SJSA1 (cell line): ENCODE data around the gene DENND1C. TPM values are rescaled to one million over a fixed set of nuclear protein-coding genes. Genes with fewer than 3 reads are reported as not detected.
"Not testable (repeated sequence)": the region's sequence is repeated elsewhere in the genome, so short reads cannot be mapped to it uniquely, and the experiment has no call there.

ENCODE experiments used
- DNase-seq, 2 experiments: peaks; one replicate each; pipeline ENCODE4 v3.0.0-alpha.2; 2015 to 2020; ENCODE audit warnings: low spot score in 2 of 2, low read depth in 1 of 2
- H3K27ac ChIP-seq: fragments of 250-450 bp; sonication (Bioruptor Pico); 2 replicates; pipeline ENCODE4 v1.5.1; 2020; ENCODE audit warnings: mild to moderate bottlenecking, moderate library complexity
- H3K27me3 ChIP-seq: fragments of 250-450 bp; sonication (Bioruptor Pico); replicated peaks from 2 replicates; pipeline ENCODE4 v1.5.1; 2020; ENCODE audit warnings: mild to moderate bottlenecking, moderate library complexity
- H3K36me3 ChIP-seq: fragments of 250-450 bp; sonication (Bioruptor Pico); 2 replicates; pipeline ENCODE4 v1.5.1; 2020; ENCODE audit warnings: mild to moderate bottlenecking
- H3K4me1 ChIP-seq: fragments of 250-450 bp; sonication (Bioruptor Pico); replicated peaks from 2 replicates; pipeline ENCODE4 v1.6.1; 2021; ENCODE audit warnings: mild to moderate bottlenecking
- H3K4me3 ChIP-seq: fragments of 250-450 bp; sonication (Bioruptor Pico); 2 replicates; pipeline ENCODE4 v1.5.1; 2020; ENCODE audit warnings: mild to moderate bottlenecking
- H3K9me3 ChIP-seq: fragments of 250-450 bp; sonication (Bioruptor Pico); replicated peaks from 2 replicates; pipeline ENCODE4 v1.5.1; 2020; ENCODE audit warnings: mild to moderate bottlenecking
- total RNA-seq: library from RNA; depleted of rRNA; stranded (reverse); fragments of >200 nt; shearing (Covaris generic); gene quantifications from 2 replicates; pipeline ENCODE4 v1.2.3, GENCODE V29; 2014

The DENND1C gene
- total RNA-seq, 1 experiment from 2014 or later, result not detected

GRCh38 chr19:6446452-6446851, 35.1 kb downstream of the DENND1C start:
- no peak overlapping the region for H3K4me3 ChIP-seq
- H3K36me3 ChIP-seq, result no peaks in the 10 kb centered on the region
- H3K4me1 ChIP-seq, result no peaks in the 10 kb centered on the region
- H3K27me3 ChIP-seq, result no peaks in the 10 kb centered on the region
- H3K9me3 ChIP-seq, result no peaks in the 10 kb centered on the region
- no peak for DNase-seq
- H3K27ac ChIP-seq, result no peak overlapping the region

- H3K9me3 ChIP-seq, result no peaks in the 10 kb centered on the region
- H3K36me3 ChIP-seq, result no peaks in the 10 kb centered on the region
- H3K4me1 ChIP-seq, result no peaks in the 10 kb centered on the region
- no peak overlapping the region for H3K27ac ChIP-seq
- no peaks in the 10 kb centered on the region for H3K27me3 ChIP-seq
- no peak overlapping the region for H3K4me3 ChIP-seq
- DNase-seq, result no peak
Observed at GRCh38 chr19:6443986-6444385, 37.6 kb downstream of the DENND1C start.

GRCh38 chr19:6442087-6442688, 39.4 kb downstream of the DENND1C start:
- H3K9me3 ChIP-seq, result no peaks in the 10 kb centered on the region
- no peaks in the 10 kb centered on the region for H3K27me3 ChIP-seq
- no peaks in the 10 kb centered on the region for H3K36me3 ChIP-seq
- no peak overlapping the region for H3K27ac ChIP-seq
- no peak overlapping the region for H3K4me3 ChIP-seq
- no peaks in the 10 kb centered on the region for H3K4me1 ChIP-seq
- no peak for DNase-seq

- Histone ChIP-seq H3K4me1 (no peaks in the 10 kb centered on the region), H3K27ac (no peak overlapping the region), H3K27me3 (no peaks in the 10 kb centered on the region), H3K9me3 (no peaks in the 10 kb centered on the region), H3K36me3 (no peaks in the 10 kb centered on the region), H3K4me3 (no peak overlapping the region)
- DNase-seq, result no peak
Observed at GRCh38 chr19:6440905-6441304, 40.7 kb downstream of the DENND1C start.

- no peaks in the 10 kb centered on the region for H3K9me3 ChIP-seq
- no peaks in the 10 kb centered on the region for H3K36me3 ChIP-seq
- H3K4me3 ChIP-seq, result no peak overlapping the region
- H3K27me3 ChIP-seq, result no peaks in the 10 kb centered on the region
- no peak overlapping the region for H3K27ac ChIP-seq
- DNase-seq, result no peak
- no peaks in the 10 kb centered on the region for H3K4me1 ChIP-seq
Observed at GRCh38 chr19:6439743-6440142, 41.8 kb downstream of the DENND1C start.

GRCh38 chr19:6433663-6434062, 47.9 kb downstream of the DENND1C start, which contains the start of gene SLC25A41:
TSS of gene SLC25A41 (minus strand) at chr19:6433763. CDS start at chr19:6433693, 70 bp downstream.
- Histone ChIP-seq H3K4me1 (no peaks in the 10 kb centered on the region), H3K27ac (no peak within 1 kb of the TSS), H3K9me3 (no peaks in the 10 kb centered on the region), H3K27me3 (peaks cover 7% of the 10 kb centered on the region), H3K4me3 (no peak within 1 kb of the TSS), H3K36me3 (no peaks in the 10 kb centered on the region)
- DNase-seq, result no peak

- no peak overlapping the region for H3K27ac ChIP-seq
- H3K4me3 ChIP-seq, result no peak overlapping the region
- peaks cover 7% of the 10 kb centered on the region for H3K27me3 ChIP-seq
- no peaks in the 10 kb centered on the region for H3K36me3 ChIP-seq
- no peak for DNase-seq
- no peaks in the 10 kb centered on the region for H3K4me1 ChIP-seq
- H3K9me3 ChIP-seq, result no peaks in the 10 kb centered on the region
Observed at GRCh38 chr19:6433165-6433564, 48.4 kb downstream of the DENND1C start.

- no peak for DNase-seq
Observed at GRCh38 chr19:6431891-6432290, 49.7 kb downstream of the DENND1C start.

GRCh38 chr19:6429419-6430221, 52.0 kb downstream of the DENND1C start:
- Histone ChIP-seq H3K36me3 (no peaks in the 10 kb centered on the region), H3K27me3 (peaks cover 7% of the 10 kb centered on the region), H3K9me3 (no peaks in the 10 kb centered on the region), H3K4me1 (peaks cover 5% of the 10 kb centered on the region), H3K4me3 (no peak overlapping the region), H3K27ac (no peak overlapping the region)
- no peak for DNase-seq

More at GRCh38 chr19:6431891-6432290, 49.7 kb downstream of the DENND1C start:
- Histone ChIP-seq H3K27me3 (peaks cover 7% of the 10 kb centered on the region), H3K4me1 (no peaks in the 10 kb centered on the region), H3K36me3 (no peaks in the 10 kb centered on the region), H3K27ac (no peak overlapping the region), H3K4me3 (no peak overlapping the region), H3K9me3 (no peaks in the 10 kb centered on the region)

GRCh38 chr19:6428692-6429418, 52.7 kb downstream of the DENND1C start:
- H3K4me1 ChIP-seq, H3K27me3 ChIP-seq, H3K4me3 ChIP-seq, H3K27ac ChIP-seq, H3K36me3 ChIP-seq, H3K9me3 ChIP-seq, DNase-seq: not testable (repeated sequence)

- Histone ChIP-seq H3K27ac (no peak overlapping the region), H3K27me3 (peaks cover 7% of the 10 kb centered on the region), H3K4me1 (peaks cover 12% of the 10 kb centered on the region), H3K4me3 (no peak overlapping the region), H3K9me3 (no peaks in the 10 kb centered on the region), H3K36me3 (peaks cover 18% of the 10 kb centered on the region)
- no peak for DNase-seq
Observed at GRCh38 chr19:6427131-6427530, 54.5 kb downstream of the DENND1C start.

GRCh38 chr19:6425732-6426620, 55.6 kb downstream of the DENND1C start:
- 0 out of 2 replicates have a peak overlapping the region, but pooled peaks have one; percentile 6 for H3K27ac ChIP-seq
- no peak overlapping the region for H3K4me3 ChIP-seq
- DNase-seq, result no peak
- peaks cover 12% of the 10 kb centered on the region for H3K4me1 ChIP-seq
- H3K27me3 ChIP-seq, result peaks cover 7% of the 10 kb centered on the region
- H3K9me3 ChIP-seq, result no peaks in the 10 kb centered on the region
- peaks cover 30% of the 10 kb centered on the region for H3K36me3 ChIP-seq
